Activated CD4-positive, alpha-beta T cell treated with anti-CD3 and anti-CD28 coated beads, Interleukin-2, amount 50 U/mL, for 24 hours (primary cell): ENCODE data around the gene RPTOR.
"Not testable (repeated sequence)": the region's sequence is repeated elsewhere in the genome, so short reads cannot be mapped to it uniquely, and the experiment has no call there.

Experiments used
- DNase-seq, 2 donors: peaks; one replicate each; pipeline ENCODE4 v3.0.0-alpha.2; 2020; ENCODE audit warnings: low read depth in 1 of 2, low spot score in 1 of 2

The RPTOR gene

GRCh38 chr17:80761110-80761871 lies 216.7 kb downstream of the RPTOR start:
- peak; percentile 52 to 82 for DNase-seq

GRCh38 chr17:80762076-80762475 lies 217.4 kb downstream of the RPTOR start:
- DNase-seq = no peak

GRCh38 chr17:80763293-80763867 lies 218.7 kb downstream of the RPTOR start:
- no peak for DNase-seq

- not testable (repeated sequence) for DNase-seq
Observed at GRCh38 chr17:80764627-80765145, 220.0 kb downstream of the RPTOR start.

- DNase-seq = no peak
Observed at GRCh38 chr17:80765241-80765961, 220.8 kb downstream of the RPTOR start.

- no peak for DNase-seq
Observed at GRCh38 chr17:80766290-80766855, 221.7 kb downstream of the RPTOR start.

- no peak for DNase-seq
Observed at GRCh38 chr17:80768389-80768788, 223.8 kb downstream of the RPTOR start.

- DNase-seq = no peak
Observed at GRCh38 chr17:80768936-80769335, 224.3 kb downstream of the RPTOR start.

GRCh38 chr17:80769516-80769915 lies 224.9 kb downstream of the RPTOR start:
- no peak for DNase-seq

GRCh38 chr17:80769936-80770625 lies 225.4 kb downstream of the RPTOR start:
- DNase-seq = no peak

GRCh38 chr17:80770881-80771611 lies 226.4 kb downstream of the RPTOR start:
- DNase-seq = no peak

GRCh38 chr17:80771612-80772005 lies 227.0 kb downstream of the RPTOR start:
- DNase-seq = no peak

GRCh38 chr17:80772906-80773242 lies 228.2 kb downstream of the RPTOR start:
- no peak for DNase-seq

- no peak for DNase-seq
Observed at GRCh38 chr17:80773243-80773991, 228.8 kb downstream of the RPTOR start.

GRCh38 chr17:80774146-80774545 lies 229.5 kb downstream of the RPTOR start:
- DNase-seq = no peak

- no peak for DNase-seq
Observed at GRCh38 chr17:80774643-80775281, 230.1 kb downstream of the RPTOR start.

GRCh38 chr17:80775863-80776262 lies 231.2 kb downstream of the RPTOR start:
- DNase-seq = no peak

- no peak for DNase-seq
Observed at GRCh38 chr17:80777274-80777673, 232.6 kb downstream of the RPTOR start.

GRCh38 chr17:80778716-80779115 lies 234.1 kb downstream of the RPTOR start:
- DNase-seq = no peak
